Activated CD8-positive, alpha-beta memory T cell treated with anti-CD3 and anti-CD28 coated beads for 24 hours (primary cell): Measurements from ENCODE around the gene PREX1.

Source experiments
- DNase-seq: peaks from one replicate; pipeline ENCODE4 v3.0.0-alpha.2; 2020

The PREX1 gene

GRCh38 chr20:48597521-48598302 lies 230.1 kb downstream of the PREX1 start:
- no peak for DNase-seq

GRCh38 chr20:48596334-48596898 lies 231.4 kb downstream of the PREX1 start:
- DNase-seq = no peak

GRCh38 chr20:48595495-48596333 lies 232.1 kb downstream of the PREX1 start:
- DNase-seq = no peak

- DNase-seq = no peak
Observed at GRCh38 chr20:48594533-48594932, 233.3 kb downstream of the PREX1 start.

- no peak for DNase-seq
Observed at GRCh38 chr20:48592107-48592940, 235.5 kb downstream of the PREX1 start.

GRCh38 chr20:48586730-48587129 lies 241.1 kb downstream of the PREX1 start:
- DNase-seq = no peak

GRCh38 chr20:48585061-48585870 lies 242.5 kb downstream of the PREX1 start:
- DNase-seq = no peak

GRCh38 chr20:48584391-48585060 lies 243.3 kb downstream of the PREX1 start:
- no peak for DNase-seq

GRCh38 chr20:48583801-48584200 lies 244.0 kb downstream of the PREX1 start:
- no peak for DNase-seq

- DNase-seq = no peak
Observed at GRCh38 chr20:48583171-48583570, 244.6 kb downstream of the PREX1 start.

- no peak for DNase-seq
Observed at GRCh38 chr20:48582673-48582985, 245.2 kb downstream of the PREX1 start.

GRCh38 chr20:48581167-48581566 lies 246.6 kb downstream of the PREX1 start:
- DNase-seq = no peak

GRCh38 chr20:48578397-48579098 lies 249.3 kb downstream of the PREX1 start:
- no peak for DNase-seq

GRCh38 chr20:48577557-48577956 lies 250.2 kb downstream of the PREX1 start:
- DNase-seq = no peak

- DNase-seq = no peak
Observed at GRCh38 chr20:48574383-48574782, 253.4 kb downstream of the PREX1 start.
